Gastrocnemius medialis (tissue), 4 donors: ENCODE measurements around the gene C9.

Experiments
- CTCF ChIP-seq, 5 experiments: fragments of 450-650 bp in 3 of 5; fragments of 200-600 bp in 2 of 5; sonication (generic) in 2 of 5; IDR thresholded peaks in 4 of 5; conservative IDR thresholded peaks in 1 of 5; 1 replicate in 4 of 5; 2 replicates in 1 of 5; pipeline ENCODE4 v1.5.1; 2016 to 2019; ENCODE audit warnings: antibody characterized with exemption in 5 of 5, mild to moderate bottlenecking in 3 of 5, moderate library complexity in 3 of 5
- POLR2A ChIP-seq, 2 donors: fragments of 450-650 bp; IDR thresholded peaks; one replicate each; pipeline ENCODE4 v1.6.1; 2017; ENCODE audit warnings: antibody characterized with exemption in 2 of 2, mild to moderate bottlenecking in 2 of 2, moderate library complexity in 2 of 2

- TF ChIP-seq POLR2A (IDR thresholded peaks at IDR 0.05) = peak in 1 of 2 donors; percentile 34
- TF ChIP-seq CTCF (IDR thresholded peaks at IDR 0.05 in 4 of 5, conservative IDR thresholded peaks at IDR 0.05 in 1 of 5) = no peak
Measured at GRCh38 chr5:39399135-39400036, 35.1 kb upstream of the C9 start.
